ENCODE results near the gene RPF1.
"Not testable (repeated sequence)": the region's sequence is repeated elsewhere in the genome, so short reads cannot be mapped to it uniquely, and the experiment has no call there.

The RPF1 gene, protein sequence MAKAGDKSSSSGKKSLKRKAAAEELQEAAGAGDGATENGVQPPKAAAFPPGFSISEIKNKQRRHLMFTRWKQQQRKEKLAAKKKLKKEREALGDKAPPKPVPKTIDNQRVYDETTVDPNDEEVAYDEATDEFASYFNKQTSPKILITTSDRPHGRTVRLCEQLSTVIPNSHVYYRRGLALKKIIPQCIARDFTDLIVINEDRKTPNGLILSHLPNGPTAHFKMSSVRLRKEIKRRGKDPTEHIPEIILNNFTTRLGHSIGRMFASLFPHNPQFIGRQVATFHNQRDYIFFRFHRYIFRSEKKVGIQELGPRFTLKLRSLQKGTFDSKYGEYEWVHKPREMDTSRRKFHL

DNA sequence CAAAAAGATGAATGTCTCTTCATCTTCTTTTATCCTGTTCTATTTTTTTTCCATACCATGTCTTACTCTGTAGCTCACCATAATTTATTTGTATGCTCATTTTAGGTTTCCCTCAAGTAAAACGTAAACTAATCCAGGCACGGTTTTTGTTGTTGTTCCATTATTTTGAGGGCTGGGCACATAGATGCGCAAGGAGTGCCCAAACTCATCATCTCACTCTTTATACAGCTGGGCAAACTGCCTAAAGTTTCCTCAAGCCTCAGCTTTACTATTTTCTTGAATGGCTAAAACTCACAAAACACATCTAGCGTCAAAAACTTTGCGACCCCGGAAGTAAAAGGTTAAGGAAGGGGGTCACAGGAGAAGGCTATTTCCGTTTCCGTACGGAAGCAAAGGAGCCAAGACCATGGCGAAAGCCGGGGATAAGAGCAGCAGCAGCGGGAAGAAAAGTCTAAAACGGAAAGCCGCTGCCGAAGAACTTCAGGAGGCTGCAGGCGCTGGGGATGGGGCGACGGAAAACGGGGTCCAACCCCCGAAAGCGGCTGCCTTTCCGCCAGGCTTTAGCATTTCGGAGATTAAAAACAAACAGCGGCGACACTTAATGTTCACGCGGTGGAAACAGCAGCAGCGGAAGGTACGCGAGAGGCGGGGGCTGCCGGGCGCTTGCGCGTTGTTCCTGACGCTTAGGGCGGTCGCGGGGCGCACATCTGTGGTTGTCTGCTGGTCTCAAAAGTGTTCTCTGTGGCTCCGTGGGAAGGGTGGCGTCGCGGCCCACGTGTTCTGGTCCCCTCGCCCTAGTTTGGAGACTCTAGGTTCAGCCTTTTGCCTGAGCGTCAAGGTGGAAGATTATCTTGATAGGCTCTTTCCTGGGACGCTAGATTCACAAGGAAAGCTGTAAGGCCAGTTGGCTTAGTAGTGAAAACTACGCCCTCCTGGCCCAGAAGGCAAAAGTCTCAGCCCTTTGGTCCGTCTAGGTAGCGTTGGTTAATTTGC, at the start of gene RPF1:
Gene RPF1 (plus strand): TSS at position 391 of the 993 bp plus-strand sequence. CDS start 16 bp downstream, at position 407.
- DNase-seq (ENCODE audit: low read depth in 2 of 2): peak; percentile 55 to 63

DNA sequence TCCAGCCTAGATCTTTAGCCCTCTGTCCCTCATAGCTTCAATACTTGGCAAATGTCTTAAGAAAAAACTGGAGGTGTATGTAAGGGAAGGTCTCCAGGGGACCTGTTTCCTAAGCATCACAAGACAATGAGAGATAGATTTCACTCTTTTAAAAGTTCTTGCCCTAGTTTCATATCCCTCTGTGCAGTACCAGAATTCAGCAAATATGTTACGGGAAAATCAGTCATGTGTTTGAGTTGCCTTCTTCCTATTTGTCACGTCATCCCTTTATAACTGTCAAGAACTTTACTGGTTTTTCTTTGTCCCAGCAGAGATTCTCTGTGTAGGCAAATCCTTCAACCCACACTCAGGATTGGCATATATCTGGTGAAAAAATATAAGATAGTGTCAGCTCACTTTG, 48.5 kb upstream of the RPF1 start:
- no peak for DNase-seq (ENCODE audit: low read depth in 2 of 2)

DNA sequence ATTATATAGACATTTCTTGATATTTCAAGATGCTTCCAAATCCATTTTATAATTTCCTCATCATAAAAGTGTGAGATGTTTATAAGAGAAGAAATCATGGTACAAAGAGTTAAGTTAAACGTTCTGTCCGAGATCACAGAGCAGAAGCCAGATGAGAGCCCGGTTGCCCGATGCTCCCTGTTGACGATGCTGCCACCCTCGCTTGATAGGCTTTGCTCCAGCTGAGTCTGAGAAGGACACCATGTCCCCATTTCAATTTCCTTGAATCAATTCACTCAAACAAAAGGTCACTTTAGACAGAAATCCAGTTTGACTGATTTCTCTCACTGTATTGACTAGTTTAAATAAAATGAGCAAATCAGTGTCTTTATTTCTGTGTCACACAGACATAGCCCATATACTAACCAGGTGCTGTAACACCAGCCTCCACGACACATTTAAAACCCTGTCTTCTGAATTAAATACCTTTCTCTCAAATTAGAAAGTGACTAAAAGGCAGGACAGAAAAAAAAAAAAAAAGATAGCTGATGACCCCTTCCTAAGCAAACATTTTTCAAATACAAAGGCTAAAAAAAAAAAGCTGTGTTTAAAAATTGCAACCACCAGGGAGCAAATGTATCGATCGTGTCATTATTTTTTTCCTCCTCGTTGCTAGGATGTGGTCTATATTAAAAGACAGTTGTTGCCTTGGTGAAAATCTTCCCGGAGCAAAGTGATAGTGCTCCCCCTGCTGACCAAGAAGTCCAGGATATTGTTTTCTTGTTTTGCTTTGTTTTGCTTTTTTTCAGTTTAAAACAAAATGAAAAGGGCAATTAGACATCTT, 45.6 kb upstream of the RPF1 start:
- DNase-seq (ENCODE audit: low read depth in 2 of 2): peak in 1 of 2 donors; percentile 26

DNA sequence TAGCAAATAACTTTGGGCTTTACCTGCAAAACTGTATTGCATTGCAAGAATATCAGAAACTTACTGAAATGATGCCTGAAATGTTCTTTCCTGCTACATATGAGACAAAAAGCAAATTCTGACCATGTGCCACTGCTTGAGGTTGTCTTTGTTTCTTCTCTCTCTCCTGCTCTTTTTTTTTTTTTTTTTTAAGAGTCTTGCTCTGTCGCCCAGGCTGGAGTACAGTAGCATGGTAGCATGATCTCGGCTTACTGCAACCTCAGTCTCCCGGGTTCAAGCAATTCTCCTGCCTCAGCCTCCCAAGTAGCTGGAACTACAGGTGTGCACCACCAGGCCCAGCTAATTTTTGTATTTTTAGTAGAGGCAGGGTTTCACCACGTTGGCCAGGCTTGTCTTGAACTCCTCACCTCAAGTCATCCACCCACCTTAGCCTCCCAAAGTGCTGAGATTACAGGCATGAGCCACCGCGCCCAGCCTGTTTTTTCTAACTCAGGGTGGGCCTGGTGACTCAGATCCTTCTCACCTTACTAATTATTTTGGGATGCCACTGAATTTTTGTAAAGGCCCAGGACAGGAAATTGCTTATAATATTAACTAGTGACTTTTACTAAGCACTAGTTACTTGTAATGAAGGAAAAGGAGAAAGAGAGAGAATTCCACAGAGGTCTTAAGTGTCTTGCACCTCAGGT, 44.8 kb upstream of the RPF1 start:
- no peak for DNase-seq (ENCODE audit: low read depth in 2 of 2)

DNA sequence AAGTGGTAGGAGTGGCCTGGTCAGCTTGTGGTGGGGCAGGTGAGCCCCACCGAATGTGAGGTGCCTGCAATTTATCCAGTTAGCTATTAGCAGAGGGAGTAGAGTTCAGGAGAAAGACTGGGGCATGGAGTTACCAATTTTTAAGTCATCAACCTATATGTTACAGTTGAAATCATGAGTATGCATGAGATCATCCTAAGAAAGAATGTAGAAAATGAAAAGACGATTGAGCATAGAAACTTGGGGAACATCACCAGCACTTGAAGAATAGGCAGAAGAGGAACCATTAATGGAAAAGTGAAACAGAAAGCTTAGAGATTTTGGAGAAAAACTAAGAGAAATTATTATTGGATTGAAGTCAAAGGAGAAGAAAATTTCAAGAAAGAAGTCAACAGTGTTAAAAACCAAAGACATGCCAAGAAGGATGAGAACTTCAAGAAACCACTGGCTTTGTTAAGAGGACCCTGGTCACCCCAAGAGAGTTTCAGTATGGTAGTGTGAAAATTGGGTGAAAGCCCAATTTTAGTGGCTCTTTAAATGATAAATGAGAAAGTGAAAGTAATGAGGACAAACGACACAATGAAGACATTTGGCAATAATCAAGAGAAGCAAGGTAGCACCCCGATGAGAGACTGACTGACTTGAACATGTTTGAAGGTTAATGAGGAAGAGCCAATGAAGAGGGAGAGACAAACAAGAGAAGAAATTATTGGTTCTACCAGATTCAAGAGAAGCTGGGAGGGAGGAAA, 44.1 kb upstream of the RPF1 start:
- no peak for DNase-seq (ENCODE audit: low read depth in 2 of 2)

DNA sequence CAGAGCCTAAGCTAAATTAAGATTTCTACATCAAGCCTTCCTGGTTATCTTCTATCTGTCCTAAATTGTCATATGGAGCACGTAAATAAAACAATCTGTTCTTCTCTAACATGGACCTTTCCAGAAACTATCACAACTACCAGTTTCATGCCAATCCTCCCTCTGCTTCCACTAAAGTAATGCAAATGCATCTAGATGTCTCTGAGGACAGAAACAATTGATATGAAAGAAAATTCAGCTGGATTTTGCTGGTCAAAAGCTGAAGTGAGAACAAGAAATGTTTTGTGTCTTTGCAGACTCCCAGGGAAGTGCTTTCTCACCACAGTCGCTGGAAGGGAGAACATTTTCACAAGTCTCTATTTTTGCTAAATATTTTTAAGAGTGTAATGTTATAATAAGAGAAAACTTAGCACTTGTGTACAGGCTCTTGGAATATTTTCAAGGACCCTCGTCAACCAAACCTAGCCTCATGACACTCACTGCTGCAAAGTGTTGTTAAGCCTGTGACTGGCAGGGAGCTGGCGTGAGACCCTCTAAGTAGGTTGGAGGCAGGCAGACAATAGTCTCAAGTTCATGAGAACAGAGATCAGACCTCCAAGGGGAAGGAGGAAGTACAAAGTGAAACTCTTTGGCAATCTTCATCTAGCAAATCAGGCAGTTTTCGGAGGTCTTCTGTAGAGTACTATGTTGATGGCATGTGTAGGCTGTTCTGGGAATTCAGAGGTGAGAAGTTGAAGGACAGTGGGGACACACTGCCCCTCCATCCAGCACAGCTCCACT, 42.0 kb upstream of the RPF1 start:
- no peak for DNase-seq (ENCODE audit: low read depth in 2 of 2)

DNA sequence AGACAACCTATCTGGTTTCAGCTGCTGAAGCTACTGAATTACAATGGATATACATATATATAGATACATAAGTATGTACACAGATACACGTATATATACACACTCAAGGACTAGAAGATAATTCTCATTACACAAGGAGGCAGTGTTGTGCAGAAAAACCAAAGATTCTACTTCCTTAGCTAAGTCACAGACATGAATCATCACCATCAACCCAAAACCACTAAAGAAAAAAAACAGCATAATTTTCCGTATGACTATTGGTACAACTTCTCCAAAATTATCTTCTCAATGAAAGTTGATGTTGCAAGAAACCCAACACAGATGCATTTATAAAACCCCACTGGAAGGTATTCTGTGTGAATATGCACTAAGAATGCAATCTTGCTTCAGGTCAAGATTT, 36.8 kb upstream of the RPF1 start:
- no peak for DNase-seq (ENCODE audit: low read depth in 2 of 2)

DNA sequence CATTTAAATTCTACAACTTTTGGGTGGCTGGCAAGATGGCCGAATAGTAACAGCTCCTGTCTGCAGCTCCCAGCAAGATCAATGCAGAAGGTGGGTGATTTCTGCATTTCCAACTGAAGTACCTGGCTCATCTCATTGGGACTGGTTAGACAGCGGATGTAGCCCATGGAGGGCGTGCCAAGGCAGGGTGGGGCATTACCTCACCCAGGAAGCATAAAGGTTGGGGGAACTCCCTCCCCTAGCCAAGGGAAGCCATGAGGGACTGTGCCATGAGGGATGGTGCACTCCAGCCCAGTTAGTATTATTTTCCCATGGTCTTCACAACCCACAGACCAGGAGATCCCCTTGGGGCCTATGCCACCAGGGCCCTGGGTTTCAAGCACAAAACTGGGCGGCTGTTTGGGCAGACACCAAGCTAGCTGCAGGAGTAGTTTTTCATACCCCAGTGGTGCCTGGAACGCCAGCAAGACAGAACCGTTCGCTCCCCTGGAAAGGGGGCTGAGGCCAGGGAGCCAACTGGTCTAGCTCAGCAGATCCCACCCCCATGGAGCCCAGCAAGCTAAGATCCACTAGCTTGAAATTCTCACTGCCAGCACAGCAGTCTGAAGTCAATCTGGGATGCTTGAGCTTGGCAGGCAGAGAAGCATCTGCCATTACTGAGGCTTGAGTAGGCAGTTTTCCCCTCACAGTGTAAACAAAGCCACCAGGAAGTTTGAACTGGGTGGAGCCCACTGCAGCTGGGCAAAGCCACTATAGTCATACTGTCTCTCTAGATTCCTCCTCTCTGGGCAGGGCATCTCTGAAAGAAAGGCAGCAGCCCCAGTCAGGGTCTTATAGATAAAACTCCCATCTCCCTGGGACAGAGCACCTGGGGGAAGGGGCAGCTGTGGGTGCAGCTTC, 36.1 kb upstream of the RPF1 start:
- DNase-seq (ENCODE audit: low read depth in 2 of 2): not testable (repeated sequence)

DNA sequence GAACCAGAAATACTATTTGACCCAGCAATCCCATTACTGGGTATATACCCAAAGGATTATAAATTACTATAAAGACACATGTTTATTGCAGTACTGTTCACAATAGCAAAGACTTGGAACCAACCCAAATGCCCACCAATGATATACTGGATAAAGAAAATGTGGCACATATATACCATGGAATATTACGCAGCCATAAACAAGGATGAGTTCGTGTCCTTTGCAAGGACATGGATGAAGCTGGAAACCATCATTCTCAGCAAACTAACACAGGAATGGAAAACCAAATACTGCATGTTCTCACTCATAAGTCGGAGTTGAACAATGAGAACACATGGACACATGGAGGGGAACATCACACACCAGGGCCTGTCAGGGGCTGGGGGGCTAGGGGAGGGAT, 30.4 kb upstream of the RPF1 start:
- DNase-seq (ENCODE audit: low read depth in 2 of 2): not testable (repeated sequence)

DNA sequence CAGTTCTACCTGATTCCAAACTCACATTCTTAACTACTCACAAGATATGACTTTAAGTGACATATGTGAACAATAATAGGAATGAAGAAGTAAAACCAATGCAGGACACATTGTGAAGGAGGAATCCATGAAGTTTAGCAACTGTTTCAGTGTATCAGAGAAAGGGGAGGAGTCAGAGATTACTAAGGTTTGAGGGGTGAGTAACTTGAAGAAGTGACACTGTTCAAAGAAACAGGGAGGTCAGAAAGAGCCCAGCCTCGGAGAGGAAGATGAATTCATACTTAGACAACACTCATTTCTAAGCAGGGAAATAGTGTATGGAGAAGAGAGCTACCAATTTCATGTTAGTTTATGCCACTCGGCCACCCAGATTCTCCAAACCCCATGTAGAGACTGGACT, 28.2 kb upstream of the RPF1 start:
- no peak for DNase-seq (ENCODE audit: low read depth in 2 of 2)

DNA sequence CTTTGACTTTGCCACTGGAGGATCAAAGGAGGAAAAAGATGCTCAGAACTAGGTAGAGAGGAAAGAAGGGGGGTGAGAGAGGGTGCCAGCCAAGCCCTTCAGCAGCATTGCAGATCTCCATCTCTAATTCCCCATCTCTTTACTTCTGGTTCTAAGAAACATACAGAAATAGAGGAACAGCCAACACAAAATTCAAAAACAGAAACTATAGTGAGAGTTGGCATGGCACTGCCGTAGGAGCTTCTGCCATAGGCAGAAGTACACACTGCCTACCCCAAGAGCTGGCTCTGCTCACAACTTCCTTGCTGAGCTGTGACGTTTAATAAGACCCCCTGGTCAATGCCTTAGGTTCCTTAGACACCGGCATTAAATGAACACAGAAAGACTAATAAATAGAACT, 26.6 kb upstream of the RPF1 start:
- DNase-seq (ENCODE audit: low read depth in 2 of 2): no peak

DNA sequence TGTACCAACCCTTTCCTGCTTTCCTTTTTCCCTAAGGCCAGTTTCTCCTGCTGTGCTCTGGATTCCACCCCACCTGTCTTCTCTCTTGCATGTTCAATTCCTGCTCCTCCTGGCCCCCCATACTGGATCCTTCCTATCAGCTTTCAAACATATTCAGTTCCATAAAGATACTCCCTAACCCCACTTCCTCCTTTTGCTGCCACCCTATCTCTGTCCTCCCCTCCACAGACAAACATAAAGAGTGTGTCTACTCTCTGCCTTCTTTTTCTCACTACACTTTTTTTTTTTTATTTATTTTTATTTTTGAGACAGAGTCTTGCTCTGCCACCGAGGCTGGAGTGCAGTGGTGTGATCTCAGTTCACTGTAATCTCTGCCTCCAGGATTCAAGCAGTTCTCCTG, 16.9 kb upstream of the RPF1 start:
- no peak for DNase-seq (ENCODE audit: low read depth in 2 of 2)

DNA sequence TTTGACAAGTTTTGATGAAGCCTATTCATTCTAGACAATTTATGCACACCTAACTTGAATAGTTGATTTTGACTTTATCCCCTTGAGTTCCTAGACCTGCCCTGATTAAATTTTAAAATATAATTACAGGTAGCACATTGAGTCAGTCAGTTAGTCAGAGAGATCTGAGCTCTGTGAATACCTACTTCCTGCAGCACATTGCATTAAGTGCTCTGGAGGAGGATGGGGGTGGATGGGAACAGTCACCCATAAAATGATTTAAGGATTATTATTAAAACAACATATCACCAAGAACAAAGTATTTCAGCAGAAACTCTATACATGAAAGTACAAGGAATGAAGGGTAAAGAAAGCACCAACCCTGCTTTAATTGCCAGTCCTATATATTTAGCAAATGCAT, 11.8 kb upstream of the RPF1 start:
- DNase-seq (ENCODE audit: low read depth in 2 of 2): no peak

DNA sequence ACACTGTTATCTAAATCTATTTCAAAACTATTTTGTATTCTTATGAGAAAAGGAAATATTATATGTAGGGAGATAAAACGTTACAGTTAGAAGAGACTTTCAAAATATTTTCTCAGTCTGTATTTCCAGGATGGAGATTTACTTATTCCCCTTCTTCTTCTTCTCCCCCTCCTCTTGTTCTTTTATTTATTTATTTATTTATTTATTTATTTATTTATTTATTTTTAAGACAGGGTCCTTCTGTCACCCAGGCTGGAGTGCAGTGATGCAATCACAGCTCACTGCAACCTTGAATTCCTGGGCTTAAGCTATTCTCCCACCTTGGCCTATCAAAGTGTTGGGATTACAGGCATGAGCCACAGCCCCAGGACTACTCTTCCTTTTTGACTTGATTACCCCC, 2.8 kb upstream of the RPF1 start:
- no peak for DNase-seq (ENCODE audit: low read depth in 2 of 2)

DNA sequence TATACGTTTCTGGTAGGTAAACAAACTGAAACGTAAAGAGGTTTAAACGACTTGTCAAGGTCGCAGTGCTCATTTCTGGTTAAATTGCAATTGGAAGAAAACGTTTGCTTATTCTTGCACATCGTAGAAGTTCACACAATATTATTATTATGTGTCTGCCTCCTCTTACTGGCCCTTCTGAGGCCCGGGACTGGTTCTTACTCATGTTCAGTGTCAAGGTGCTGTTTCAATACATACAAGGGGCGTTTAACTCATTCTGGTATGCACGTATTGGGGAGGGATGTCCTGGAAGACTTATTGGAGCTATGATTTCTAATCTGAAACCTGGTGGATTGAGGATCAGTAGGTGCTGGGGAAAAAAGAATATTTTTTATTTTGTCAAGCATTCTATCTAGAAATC, 932 bp downstream of the RPF1 start:
- DNase-seq (ENCODE audit: low read depth in 2 of 2): no peak

DNA sequence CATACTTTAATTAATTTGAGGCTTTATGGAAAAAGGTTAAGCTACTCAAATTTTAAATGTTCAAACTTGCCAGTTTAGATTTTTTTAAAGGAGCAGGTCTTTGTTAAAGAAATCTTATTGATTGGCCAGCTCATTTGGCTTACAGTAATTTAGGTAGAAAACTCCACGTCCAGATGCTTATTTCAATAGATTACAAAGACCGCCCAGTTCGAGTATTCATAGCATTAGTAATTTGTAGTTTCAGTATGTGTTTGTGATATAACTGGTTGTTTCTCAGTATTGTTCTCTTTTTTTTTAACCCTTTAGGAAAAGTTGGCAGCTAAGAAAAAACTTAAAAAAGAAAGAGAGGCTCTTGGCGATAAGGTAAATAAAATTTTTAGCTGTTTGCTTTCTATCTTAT, 1.6 kb downstream of the RPF1 start:
- DNase-seq (ENCODE audit: low read depth in 2 of 2): no peak

DNA sequence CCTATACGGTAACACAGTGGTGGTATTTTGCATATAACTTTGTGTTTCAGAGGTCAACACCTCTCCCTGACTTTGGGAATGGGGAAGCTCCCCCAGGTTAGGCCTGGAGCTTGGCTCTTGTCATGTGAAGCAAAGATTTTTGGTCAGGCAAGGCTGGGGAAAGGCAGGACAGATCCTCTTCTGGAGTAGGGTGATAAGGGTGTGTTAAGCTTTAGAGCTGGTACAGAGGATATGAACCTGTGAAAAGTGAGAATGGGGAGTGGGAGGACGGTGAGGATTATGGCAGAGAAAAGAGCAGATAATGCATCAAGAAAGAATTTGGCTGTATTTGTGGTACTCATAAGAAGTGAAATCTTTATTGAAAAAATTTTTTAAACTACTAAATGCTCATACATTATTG, 2.3 kb downstream of the RPF1 start:
- no peak for DNase-seq (ENCODE audit: low read depth in 2 of 2)

DNA sequence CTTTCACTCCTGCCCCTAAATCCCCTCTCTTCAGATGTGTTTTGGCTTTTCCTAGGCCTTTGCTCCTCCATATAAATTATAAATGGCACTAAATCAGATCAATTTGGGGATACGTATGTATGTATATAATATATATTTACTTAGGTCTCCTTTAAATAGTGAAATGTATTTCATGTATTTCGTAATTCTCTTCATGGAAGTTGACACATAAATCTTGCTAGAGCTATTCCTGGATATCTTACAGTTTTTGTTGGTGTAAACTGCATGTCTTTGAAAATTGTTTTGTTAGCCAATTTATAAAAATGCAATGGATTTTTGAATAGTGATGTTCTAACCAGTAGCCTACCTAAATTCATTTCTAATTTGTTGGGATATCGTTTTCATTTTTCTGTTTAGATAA, 9.0 kb downstream of the RPF1 start:
- no peak for DNase-seq (ENCODE audit: low read depth in 2 of 2)

DNA sequence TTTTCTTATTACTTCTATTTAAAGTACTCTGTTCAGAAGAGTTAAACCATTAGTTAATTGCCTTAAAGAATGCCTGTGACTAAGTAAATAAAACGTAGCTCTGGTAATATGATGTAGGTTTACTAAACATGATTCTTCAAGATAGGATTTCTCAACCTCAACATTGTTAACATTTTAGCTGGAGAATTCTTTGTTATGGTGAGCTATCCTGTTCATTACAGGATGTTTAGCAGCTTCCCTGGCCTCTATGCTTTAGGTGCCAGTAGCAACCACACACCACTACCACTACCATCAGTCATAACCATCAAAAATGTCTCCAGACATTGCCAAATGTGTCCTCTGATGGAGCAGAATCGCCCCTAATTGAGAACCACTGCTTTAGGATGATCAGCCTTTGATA, 10.7 kb downstream of the RPF1 start:
- DNase-seq (ENCODE audit: low read depth in 2 of 2): no peak

All from stimulated activated CD8-positive, alpha-beta memory T cell treated with anti-CD3 and anti-CD28 coated beads, Interleukin-2, amount 100 ng/mL, for 1 hour (primary cell).